Spleen (tissue), 11 donors: ENCODE data around the gene ADORA2B. TPM values are rescaled to one million over a fixed set of nuclear protein-coding genes. Genes with fewer than 3 reads are reported as not detected.
"Not testable (repeated sequence)": the region's sequence is repeated elsewhere in the genome, so short reads cannot be mapped to it uniquely, and the experiment has no call there.

Source experiments
- DNase-seq: peaks from one replicate; pipeline ENCODE4 v3.0.0-alpha.2; 2020
- H3K27ac ChIP-seq, 8 donors: fragments of 200-600 bp; sonication (generic) in 7 of 8; 1 replicate in 4 of 8; 2 replicates in 4 of 8; pipeline versions ENCODE4 v1.5.0 to v1.8.0; 2016 to 2021; ENCODE audit warnings: inconsistent platforms in 4 of 8, mild to moderate bottlenecking in 4 of 8, moderate library complexity in 1 of 8
- H3K27me3 ChIP-seq, 7 donors: fragments of 200-600 bp; sonication (generic) in 6 of 7; replicated peaks in 1 of 7; 1 replicate in 4 of 7; 2 replicates in 3 of 7; pipeline versions ENCODE4 v1.5.0 to v1.8.0; 2016 to 2021; ENCODE audit warnings: inconsistent platforms in 3 of 7, mild to moderate bottlenecking in 1 of 7
- H3K36me3 ChIP-seq, 6 donors: fragments of 200-600 bp; sonication (generic) in 5 of 6; 1 replicate in 4 of 6; 2 replicates in 2 of 6; pipeline versions ENCODE4 v1.5.0 to v1.8.0; 2016 to 2021; ENCODE audit warnings: inconsistent platforms in 2 of 6
- H3K4me1 ChIP-seq, 6 donors: fragments of 200-600 bp; sonication (generic) in 5 of 6; 1 replicate in 3 of 6; 2 replicates in 3 of 6; pipeline versions ENCODE4 v1.5.0 to v1.8.0; 2016 to 2021; ENCODE audit warnings: inconsistent platforms in 3 of 6
- H3K4me3 ChIP-seq, 8 donors: fragments of 200-600 bp; sonication (generic) in 7 of 8; 1 replicate in 4 of 8; 2 replicates in 4 of 8; pipeline versions ENCODE4 v1.5.0 to v1.8.0; 2016 to 2021; ENCODE audit warnings: inconsistent platforms in 4 of 8, mild to moderate bottlenecking in 4 of 8, moderate library complexity in 2 of 8
- H3K9me3 ChIP-seq, 8 donors: fragments of 200-600 bp; sonication (generic) in 7 of 8; 1 replicate in 4 of 8; 2 replicates in 4 of 8; pipeline versions ENCODE4 v1.5.0 to v1.8.0; 2016 to 2021; ENCODE audit warnings: inconsistent platforms in 4 of 8
- POLR2A ChIP-seq, 3 donors: fragments of 450-650 bp; IDR thresholded peaks; one replicate each; pipeline ENCODE4 v1.5.1; 2017; ENCODE audit warnings: antibody characterized with exemption in 3 of 3, mild to moderate bottlenecking in 1 of 3
- POLR2AphosphoS5 ChIP-seq, 3 donors: sonication (generic); formaldehyde crosslinking; IDR thresholded peaks; one replicate each; pipeline ENCODE4 v1.5.1; 2017; ENCODE audit warnings: antibody characterized with exemption in 3 of 3
- WGBS, 5 donors: extraction: QIAGEN DNeasy Blood & Tissue Kit in 3 of 5; methylation state at CpG; one replicate each; pipeline versions ENCODE4 v1.1.5 to v1.1.7; 2013 to 2018; 5-methylcytosine and 5-hydroxymethylcytosine counted together
- intact Hi-C: fragments of 100-400 bp; cut with DNase I; formaldehyde crosslinking; loops from one replicate; pipeline ENCODE4 v1.15.0; 2023; ENCODE audit warnings: low total_unique reads
- polyA plus RNA-seq, 3 donors: library from polyadenylated mRNA; stranded (reverse); fragments of 200-250 nt; gene quantifications; one replicate each; pipeline ENCODE4 v1.2.1, GENCODE V29; 2013
- total RNA-seq, 7 donors: library from RNA; depleted of rRNA in 3 of 7; stranded (reverse); fragments of >200 nt in 3 of 7; fragmentation: NEBNext Ultra II Directional in 4 of 7; extraction: Animal tissue kit (Norgen Biotek cat#: 25700) in 4 of 7; gene quantifications; one replicate each; pipeline versions ENCODE4 v1.1.0 to v1.2.1, GENCODE V29; 2016 to 2021
- TF ChIP-seq, protein P1 (sequence below), 11 experiments: fragments of 200-600 bp in 7 of 11; fragments of 450-650 bp in 4 of 11; sonication (generic) in 4 of 11; IDR thresholded peaks in 8 of 11; conservative IDR thresholded peaks in 3 of 11; 1 replicate in 7 of 11; 2 replicates in 4 of 11; pipeline versions ENCODE4 v1.4.0 to v1.8.0; 2016 to 2021; ENCODE audit warnings: antibody characterized with exemption in 11 of 11, inconsistent platforms in 4 of 11, mild to moderate bottlenecking in 1 of 11
- donor health status: healthy with polysubstance abuse.
- donor health status: DM: no; HTN: no; CAD: no; lungs with moderate emphysema.
- donor health status: DM: no; HTN: no; CAD: no.
- donor health status: Bipolar disorder and iron deficiency.
- donor health status: healthy.
- donor health status: DM: no; HTN: no; CAD: no.
- donor health status: DM: yes; HTN: yes; CAD: no.

Gene ADORA2B
- total and polyA plus RNA-seq, 10 donors: 0.13 to 2.7 (median 0.77) TPM; not detected in 2

DNA sequence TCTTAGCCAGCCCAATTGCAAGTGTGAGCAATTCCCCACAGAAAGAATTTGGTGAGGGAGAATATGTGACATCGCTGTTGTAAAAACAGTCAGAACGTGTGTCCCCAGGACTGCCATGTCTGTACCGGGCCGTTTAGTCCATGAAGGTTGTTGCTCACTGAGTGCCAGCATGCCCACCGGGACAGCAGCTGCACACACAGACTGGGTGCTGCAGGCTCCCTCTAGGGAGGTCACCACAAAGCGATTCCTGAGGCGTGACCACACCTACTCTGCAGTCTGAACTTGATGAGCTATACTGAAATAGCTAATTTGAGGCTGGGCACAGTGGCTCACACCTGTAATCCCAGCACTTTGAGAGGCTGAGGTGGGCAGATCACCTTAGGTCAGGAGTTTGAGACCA, 44.1 kb upstream of the ADORA2B start:
- 67 to 81% (median 80%) methylated on average over 7 of the region's 7 CpGs for WGBS, 5 donors
- Histone ChIP-seq H3K27ac (no peak overlapping the region), H3K27me3 (no peaks in the 10 kb centered on the region), H3K36me3 (no peaks in the 10 kb centered on the region), H3K9me3 (peaks cover 0 to 2% (median 0%) of the 10 kb centered on the region in 8 donors), H3K4me3 (no peak overlapping the region), H3K4me1 (peaks cover 0 to 13% (median 8%) of the 10 kb centered on the region in 6 donors)
- intact Hi-C loops: no loop called here
- DNase-seq: no peak
- no peak for TF ChIP-seq POLR2AphosphoS5 (IDR thresholded peaks at IDR 0.05)

DNA sequence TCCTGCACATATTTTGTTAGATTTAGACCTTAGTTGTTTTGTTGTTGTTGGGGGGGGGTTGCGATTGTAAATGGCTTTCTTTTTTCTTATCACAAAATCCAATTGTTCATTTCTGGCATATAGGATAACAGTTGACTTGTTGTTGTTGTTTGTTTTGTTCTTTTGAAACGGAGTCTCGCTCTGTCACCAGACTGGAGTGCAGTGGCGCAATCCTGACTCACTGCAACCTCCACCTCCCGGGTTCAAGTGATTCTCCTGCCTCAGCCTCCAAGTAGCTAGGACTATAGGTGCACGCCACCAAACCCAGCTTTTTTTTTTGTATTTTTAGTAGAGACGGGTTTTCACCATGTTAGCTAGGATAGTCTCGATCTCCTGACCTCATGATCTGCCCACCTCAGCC, 39.7 kb upstream of the ADORA2B start:
- H3K4me1 ChIP-seq, intact Hi-C loops, H3K27me3 ChIP-seq, H3K4me3 ChIP-seq, H3K9me3 ChIP-seq, DNase-seq, H3K36me3 ChIP-seq, H3K27ac ChIP-seq: not testable (repeated sequence)
- 91 to 95% (median 92%) methylated on average over 8 of the region's 8 CpGs for WGBS, 5 donors

DNA sequence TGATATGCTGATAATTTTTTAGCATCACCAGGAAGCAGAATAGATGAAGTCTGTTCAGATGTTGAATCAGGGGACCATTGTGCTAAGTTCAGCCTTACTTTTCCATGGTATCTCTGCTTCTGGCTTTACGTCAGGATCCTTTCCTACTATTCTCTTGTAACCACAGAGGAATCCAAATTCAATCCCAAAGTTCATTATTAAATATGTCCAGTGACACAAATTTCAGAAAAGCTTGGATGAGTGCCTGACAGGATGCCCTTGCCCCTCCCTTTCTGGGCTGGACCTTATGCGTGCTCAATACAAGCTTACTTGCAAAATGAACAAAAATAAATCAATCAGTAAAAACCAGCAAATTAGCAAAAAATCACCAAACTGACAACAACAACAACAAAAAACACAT, 37.6 kb upstream of the ADORA2B start:
- 60 to 82% (median 75%) methylated on average over 2 of the region's 2 CpGs for WGBS, 5 donors
- TF ChIP-seq, protein P1, sequence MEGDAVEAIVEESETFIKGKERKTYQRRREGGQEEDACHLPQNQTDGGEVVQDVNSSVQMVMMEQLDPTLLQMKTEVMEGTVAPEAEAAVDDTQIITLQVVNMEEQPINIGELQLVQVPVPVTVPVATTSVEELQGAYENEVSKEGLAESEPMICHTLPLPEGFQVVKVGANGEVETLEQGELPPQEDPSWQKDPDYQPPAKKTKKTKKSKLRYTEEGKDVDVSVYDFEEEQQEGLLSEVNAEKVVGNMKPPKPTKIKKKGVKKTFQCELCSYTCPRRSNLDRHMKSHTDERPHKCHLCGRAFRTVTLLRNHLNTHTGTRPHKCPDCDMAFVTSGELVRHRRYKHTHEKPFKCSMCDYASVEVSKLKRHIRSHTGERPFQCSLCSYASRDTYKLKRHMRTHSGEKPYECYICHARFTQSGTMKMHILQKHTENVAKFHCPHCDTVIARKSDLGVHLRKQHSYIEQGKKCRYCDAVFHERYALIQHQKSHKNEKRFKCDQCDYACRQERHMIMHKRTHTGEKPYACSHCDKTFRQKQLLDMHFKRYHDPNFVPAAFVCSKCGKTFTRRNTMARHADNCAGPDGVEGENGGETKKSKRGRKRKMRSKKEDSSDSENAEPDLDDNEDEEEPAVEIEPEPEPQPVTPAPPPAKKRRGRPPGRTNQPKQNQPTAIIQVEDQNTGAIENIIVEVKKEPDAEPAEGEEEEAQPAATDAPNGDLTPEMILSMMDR (IDR thresholded peaks at IDR 0.05 in 8 of 11, conservative IDR thresholded peaks at IDR 0.05 in 3 of 11): no peak
- no peak for TF ChIP-seq POLR2AphosphoS5 (IDR thresholded peaks at IDR 0.05)
- no peak for TF ChIP-seq POLR2A (IDR thresholded peaks at IDR 0.05)
- H3K36me3 ChIP-seq: no peaks in the 10 kb centered on the region
- no peak overlapping the region for H3K4me3 ChIP-seq
- H3K4me1 ChIP-seq: no peaks in the 10 kb centered on the region
- H3K9me3 ChIP-seq: no peaks in the 10 kb centered on the region
- intact Hi-C loops: no loop called here
- no peak for DNase-seq
- H3K27ac ChIP-seq: no peak overlapping the region
- no peaks in the 10 kb centered on the region for H3K27me3 ChIP-seq

DNA sequence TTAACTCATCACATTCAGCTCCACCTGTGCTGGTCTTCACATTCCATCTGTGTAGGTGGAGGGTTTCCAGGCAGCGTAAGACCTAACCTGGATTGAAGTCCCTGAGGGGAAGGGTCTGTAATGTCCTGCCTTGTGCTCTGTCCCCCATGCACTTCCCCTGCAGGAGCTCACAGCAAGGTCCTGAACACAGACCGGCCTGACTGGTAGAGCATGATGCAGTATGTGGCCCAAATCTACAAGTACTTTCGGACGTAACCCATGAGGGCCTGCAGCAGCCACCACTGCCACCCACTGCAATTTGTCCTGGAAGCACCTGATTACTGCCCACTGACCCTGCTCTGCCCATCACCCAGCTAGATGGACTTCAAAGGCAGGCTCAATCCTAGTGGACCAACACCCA, 36.6 kb upstream of the ADORA2B start:
- Histone ChIP-seq H3K27me3 (no peaks in the 10 kb centered on the region), H3K4me1 (no peaks in the 10 kb centered on the region), H3K9me3 (no peaks in the 10 kb centered on the region), H3K36me3 (no peaks in the 10 kb centered on the region), H3K27ac (no peak overlapping the region), H3K4me3 (no peak overlapping the region)
- 83 to 94% (median 88%) methylated on average over 1 to 4 of the region's 4 CpGs for WGBS, 5 donors
- TF ChIP-seq POLR2A (IDR thresholded peaks at IDR 0.05) (no peak), POLR2AphosphoS5 (IDR thresholded peaks at IDR 0.05) (no peak)
- TF ChIP-seq, protein P1 (IDR thresholded peaks at IDR 0.05 in 8 of 11, conservative IDR thresholded peaks at IDR 0.05 in 3 of 11): no peak
- intact Hi-C loops: no loop called here
- no peak for DNase-seq

DNA sequence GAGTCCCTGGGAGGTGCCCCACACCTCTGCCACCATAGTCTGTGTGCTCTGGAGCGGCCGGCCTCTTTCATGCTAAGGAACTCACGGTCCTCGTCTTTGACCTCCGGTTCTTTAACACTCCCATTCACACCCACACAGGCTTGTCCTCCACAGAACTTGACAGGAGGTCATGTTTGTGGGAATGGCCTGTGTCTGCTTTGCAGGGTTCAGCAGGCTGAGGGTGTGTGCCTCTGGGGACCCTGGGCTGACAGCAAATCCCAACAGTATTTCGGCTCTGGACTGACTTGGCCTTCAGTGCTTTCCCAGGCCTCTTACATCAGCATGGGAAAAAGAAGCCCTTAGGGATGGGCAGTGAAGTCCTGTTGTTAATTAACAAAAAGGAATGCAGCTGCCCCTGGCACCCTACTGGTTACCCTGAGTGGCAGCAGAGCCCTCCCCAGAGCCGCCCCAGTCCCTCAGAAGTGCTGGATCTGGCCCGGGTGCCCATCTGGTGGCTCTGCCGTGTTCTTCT, 35.4 kb upstream of the ADORA2B start:
- H3K36me3 ChIP-seq: no peaks in the 10 kb centered on the region
- H3K9me3 ChIP-seq: no peaks in the 10 kb centered on the region
- WGBS, 5 donors: 76 to 94% (median 83%) methylated on average over 7 to 9 of the region's 9 CpGs
- intact Hi-C loops: no loop called here
- H3K27me3 ChIP-seq: no peaks in the 10 kb centered on the region
- DNase-seq: no peak
- no peak overlapping the region for H3K27ac ChIP-seq
- TF ChIP-seq, protein P1 (IDR thresholded peaks at IDR 0.05 in 8 of 11, conservative IDR thresholded peaks at IDR 0.05 in 3 of 11): no peak
- TF ChIP-seq POLR2AphosphoS5 (IDR thresholded peaks at IDR 0.05) (no peak), POLR2A (IDR thresholded peaks at IDR 0.05) (no peak)
- no peaks in the 10 kb centered on the region for H3K4me1 ChIP-seq
- no peak overlapping the region for H3K4me3 ChIP-seq
